Coronary artery (tissue), 2 donors: ENCODE results near the gene FAM240A.

Experiments
- DNase-seq: peaks from one replicate; pipeline ENCODE4 v3.0.0-alpha.2; 2017; ENCODE audit warnings: low spot score
- H3K27ac ChIP-seq, 2 donors: fragments of 200-600 bp; sonication (generic); one replicate each; pipeline ENCODE4 v1.5.1; 2016 to 2019
- H3K4me3 ChIP-seq: fragments of 200-600 bp; sonication (generic); 2 replicates; pipeline ENCODE4 v1.5.1; 2016; ENCODE audit warnings: mild to moderate bottlenecking, moderate library complexity
- CTCF ChIP-seq: fragments of 200-600 bp; sonication (generic); IDR thresholded peaks from one replicate; pipeline ENCODE4 v1.5.1; 2019; ENCODE audit warnings: antibody characterized with exemption

The FAM240A gene

DNA sequence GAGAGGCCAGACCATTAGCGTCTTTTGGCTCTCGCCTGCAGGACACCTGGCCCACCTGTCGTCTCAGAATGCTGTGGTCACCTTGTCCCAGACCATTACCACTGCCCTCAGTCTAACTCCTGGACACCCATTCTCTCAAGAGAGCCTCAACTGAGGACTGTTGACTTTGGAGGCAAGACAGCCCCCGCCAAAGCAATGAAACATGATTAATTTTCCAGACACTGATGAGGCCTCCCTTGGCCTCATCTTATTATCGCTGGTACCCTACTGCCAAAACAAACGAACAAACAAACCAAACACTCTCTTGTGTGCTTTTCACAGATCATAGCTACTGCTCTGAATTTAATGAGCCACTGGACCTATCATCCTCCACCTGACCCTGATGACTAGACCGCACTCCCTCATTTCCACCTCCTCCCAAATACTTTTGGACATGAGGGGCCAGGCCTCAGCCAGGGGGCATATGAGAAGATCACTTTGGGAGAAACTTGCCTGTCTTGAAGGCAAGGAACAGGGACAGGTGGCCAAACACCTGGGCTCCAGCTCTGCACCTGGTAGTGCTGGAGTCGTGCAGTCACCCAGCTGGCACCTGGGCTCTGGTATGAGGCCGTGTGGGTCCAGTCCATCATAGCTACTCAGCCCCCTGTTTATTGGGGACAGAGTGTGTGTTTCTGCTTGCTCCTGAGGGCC is 53.6 kb downstream of the FAM240A start:
- peak; percentile 60 for DNase-seq
- TF ChIP-seq CTCF, result no peak
- no peak overlapping the region for H3K4me3 ChIP-seq
- no peak overlapping the region for H3K27ac ChIP-seq

DNA sequence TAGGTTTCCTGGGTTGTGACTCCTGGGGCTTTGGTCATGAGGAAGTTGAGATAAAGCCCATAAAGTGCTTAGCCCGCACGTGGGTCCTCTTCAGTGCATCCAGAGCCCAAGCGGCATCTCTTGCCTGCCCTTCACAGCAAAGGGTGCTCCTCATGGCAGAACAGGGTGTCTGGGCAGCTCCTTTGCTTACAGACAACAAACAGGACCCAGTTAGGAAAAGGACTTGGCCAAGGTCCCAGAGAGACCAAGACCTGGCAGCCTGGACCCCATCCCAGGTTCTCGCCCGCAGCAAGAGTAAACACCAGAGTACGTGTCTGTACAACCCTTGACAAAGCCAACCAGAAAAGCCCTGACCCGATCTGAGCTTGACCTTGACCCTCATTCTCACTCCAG is 54.1 kb downstream of the FAM240A start:
- H3K27ac ChIP-seq, result no peak overlapping the region
- no peak for TF ChIP-seq CTCF
- peak; percentile 64 for DNase-seq
- no peak overlapping the region for H3K4me3 ChIP-seq

DNA sequence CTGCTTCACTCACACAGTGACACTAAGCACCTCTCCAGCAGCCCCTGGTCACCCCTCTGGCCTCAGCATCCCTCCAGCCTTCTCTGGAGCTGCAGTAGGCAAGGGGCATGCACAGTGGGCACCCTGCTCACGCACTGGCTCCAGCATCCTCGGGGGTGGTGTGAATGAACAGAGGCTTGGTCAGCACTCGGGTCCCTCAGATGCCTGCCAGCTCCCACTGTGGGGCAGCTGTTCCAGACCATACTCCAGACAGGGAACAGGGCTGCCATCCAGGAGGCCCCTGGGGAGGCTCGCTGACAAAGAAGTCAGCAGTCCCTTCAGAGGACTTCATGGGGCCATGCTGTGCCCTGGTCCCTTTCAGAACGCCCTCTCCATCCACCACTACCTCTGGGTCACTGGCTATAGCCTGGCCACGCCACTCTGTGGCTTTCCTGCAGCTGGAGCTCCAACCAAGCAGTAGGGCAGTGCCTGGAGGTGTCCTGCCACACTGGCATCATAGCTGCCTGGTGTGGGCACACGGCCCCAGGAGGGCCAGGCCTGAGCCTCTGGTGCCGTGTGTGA is 54.8 kb downstream of the FAM240A start:
- Histone ChIP-seq H3K4me3 (no peak overlapping the region), H3K27ac (no peak overlapping the region)
- DNase-seq, result peak; percentile 68
- TF ChIP-seq CTCF, result no peak

DNA sequence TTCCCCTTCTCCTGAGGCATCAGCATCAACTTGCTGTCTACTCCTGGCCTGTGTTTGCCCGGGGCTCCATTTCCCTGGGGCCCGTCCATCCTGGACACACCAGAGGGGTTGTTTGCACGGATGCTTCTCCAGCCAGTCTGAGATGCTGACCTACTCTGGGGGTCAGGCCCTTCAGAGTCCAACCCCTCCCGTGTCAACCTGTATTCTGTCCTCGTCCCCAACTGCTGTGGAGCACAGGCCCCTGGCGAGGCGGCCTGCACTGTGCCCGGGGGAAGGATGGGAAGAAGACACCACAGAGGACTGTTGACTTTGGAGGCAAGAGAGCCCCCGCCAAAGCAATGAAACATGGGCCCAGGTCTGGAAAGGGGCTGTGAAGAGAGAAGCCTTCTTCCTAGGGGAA is 55.3 kb downstream of the FAM240A start:
- no peak for TF ChIP-seq CTCF
- DNase-seq, result peak; percentile 58
- Histone ChIP-seq H3K27ac (no peak overlapping the region), H3K4me3 (no peak overlapping the region)

DNA sequence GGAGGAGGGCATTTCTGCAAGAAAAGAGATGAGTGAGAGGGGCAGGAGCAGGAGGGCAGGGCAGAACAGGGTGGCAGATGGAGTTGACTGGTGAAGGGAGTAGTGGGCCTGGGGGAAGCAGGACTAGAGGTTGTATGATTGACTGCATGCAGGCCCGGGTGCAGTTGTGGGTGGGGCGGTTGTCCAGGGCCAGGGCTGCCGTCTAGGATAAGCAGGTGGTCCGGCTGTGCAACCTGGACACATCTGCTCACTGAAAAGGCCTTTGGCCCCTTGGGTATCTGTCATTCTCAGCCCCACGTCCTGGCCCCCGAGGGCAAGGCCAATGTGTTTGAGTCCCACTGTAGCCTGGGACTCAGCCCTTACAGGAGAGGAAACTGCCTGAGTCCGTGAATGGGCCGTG is 55.8 kb downstream of the FAM240A start:
- Histone ChIP-seq H3K4me3 (no peak overlapping the region), H3K27ac (no peak overlapping the region)
- no peak for TF ChIP-seq CTCF
- DNase-seq, result no peak

- peak; percentile 67 for DNase-seq
- Histone ChIP-seq H3K27ac (no peak overlapping the region), H3K4me3 (no peak overlapping the region)
- no peak for TF ChIP-seq CTCF
Measured at GRCh38 chr3:46668591-46668990, 56.3 kb downstream of the FAM240A start.
